Aorta (tissue), 5 donors: Measurements from ENCODE around the gene TVP23B. TPM values are rescaled to one million over a fixed set of nuclear protein-coding genes. Genes with fewer than 3 reads are reported as not detected.
"Not testable (repeated sequence)": the region's sequence is repeated elsewhere in the genome, so short reads cannot be mapped to it uniquely, and the experiment has no call there.

Source experiments
- ATAC-seq: fragments of 200-7000 bp; cut with Tn5 transposase; one replicate; pipeline ENCODE4 v1.9.1; 2022; ENCODE audit warnings: moderate library complexity; ENCODE audit not compliant: low FRiP score
- DNase-seq, 2 donors: peaks; one replicate each; pipeline ENCODE4 v3.0.0-alpha.2; 2020
- H3K27ac ChIP-seq, 2 donors: one replicate each; pipeline ENCODE4 v1.5.1; 2013; ENCODE audit warnings: low read length in 2 of 2, mild to moderate bottlenecking in 2 of 2, moderate library complexity in 2 of 2, control low read depth in 1 of 2, inconsistent platforms in 1 of 2, low read depth in 1 of 2
- H3K27me3 ChIP-seq, 2 donors: one replicate each; pipeline ENCODE4 v1.6.1; 2013; ENCODE audit warnings: control low read depth in 1 of 2, low read length in 1 of 2, mild to moderate bottlenecking in 1 of 2, moderate library complexity in 1 of 2; ENCODE audit not compliant: insufficient read depth in 2 of 2, control insufficient read depth in 1 of 2
- H3K36me3 ChIP-seq, 2 donors: one replicate each; pipeline ENCODE4 v1.6.1; 2013; ENCODE audit warnings: control low read depth in 1 of 2, low read length in 1 of 2, mild to moderate bottlenecking in 1 of 2; ENCODE audit not compliant: insufficient read depth in 2 of 2, control insufficient read depth in 1 of 2
- H3K4me1 ChIP-seq, 2 donors: one replicate each; pipeline ENCODE4 v1.6.1; 2013; ENCODE audit warnings: low read length in 2 of 2, control low read depth in 1 of 2, mild to moderate bottlenecking in 1 of 2, moderate library complexity in 1 of 2; ENCODE audit not compliant: insufficient read depth in 2 of 2, control insufficient read depth in 1 of 2
- H3K4me3 ChIP-seq, 2 donors: one replicate each; pipeline ENCODE4 v1.5.1; 2013; ENCODE audit warnings: low read length in 2 of 2, control low read depth in 1 of 2, mild to moderate bottlenecking in 1 of 2
- H3K9me3 ChIP-seq: one replicate; pipeline ENCODE4 v1.6.1; 2013; ENCODE audit warnings: mild to moderate bottlenecking, low read length; ENCODE audit not compliant: control insufficient read depth
- WGBS, 2 donors: extraction: QIAGEN DNeasy Blood & Tissue Kit; methylation state at CpG; one replicate each; pipeline ENCODE4 v1.1.7; 2013; 5-methylcytosine and 5-hydroxymethylcytosine counted together
- intact Hi-C, 2 donors: fragments of 100-400 bp; cut with DNase I; formaldehyde crosslinking; loops; one replicate each; pipeline versions ENCODE4 v1.14.2 to v1.15.0; 2022
- polyA plus RNA-seq, 2 donors: library from polyadenylated mRNA; stranded (reverse); fragments of 200-250 nt; gene quantifications; one replicate each; pipeline ENCODE4 v1.2.3, GENCODE V29; 2013
- total RNA-seq, 2 donors: library from RNA; stranded (reverse); fragmentation: NEBNext Ultra II Directional; extraction: Animal tissue kit (Norgen Biotek cat#: 25700); gene quantifications; one replicate each; pipeline ENCODE4 v1.2.1, GENCODE V29; 2021
- donor health status: healthy with polysubstance abuse.
- donor health status: Bipolar disorder and iron deficiency.
- donor health status: DM: no; HTN: no; CAD: no.
- donor health status: DM: no; HTN: no; CAD: no.
- donor health status: DM: yes; HTN: yes; CAD: no.

TVP23B gene
- total and polyA plus RNA-seq, 4 donors, result 32.4 to 42.4 (median 38.5) TPM

DNA sequence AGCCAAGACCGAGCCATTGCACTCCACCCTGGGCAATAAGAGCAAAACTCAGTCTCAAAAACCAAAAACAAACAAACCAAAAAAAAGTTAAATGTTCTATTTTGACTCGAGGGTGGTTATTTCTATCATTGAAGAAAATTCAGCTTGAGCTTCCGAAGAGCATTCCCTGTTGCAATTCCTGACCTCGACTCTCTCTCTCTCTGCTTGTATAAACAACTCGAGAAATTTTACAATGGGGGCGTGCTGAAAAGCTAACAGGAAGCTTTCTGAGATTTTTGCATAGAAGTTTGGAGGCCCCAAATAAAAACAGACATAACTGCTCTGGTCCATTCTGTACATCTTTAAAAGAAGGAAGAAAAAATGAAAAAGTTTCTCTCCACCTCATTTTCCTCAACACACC, 33.5 kb upstream of the TVP23B start:
- H3K9me3 ChIP-seq, H3K36me3 ChIP-seq, H3K27me3 ChIP-seq, H3K27ac ChIP-seq, H3K4me1 ChIP-seq, intact Hi-C loops, DNase-seq, ATAC-seq, H3K4me3 ChIP-seq: not testable (repeated sequence)
- WGBS, 2 donors, result 36 to 44% methylated on average over 6 of the region's 6 CpGs

GRCh38 chr17:18750242-18750641, 30.7 kb upstream of the TVP23B start:
- intact Hi-C loops, H3K36me3 ChIP-seq: not testable (repeated sequence)
- WGBS, 2 donors, result 94 to 97% methylated on average over 1 of the region's 1 CpG

GRCh38 chr17:18753829-18754409, 27.1 kb upstream of the TVP23B start:
- H3K27me3 ChIP-seq, H3K36me3 ChIP-seq, ATAC-seq, intact Hi-C loops, H3K9me3 ChIP-seq, H3K4me1 ChIP-seq, H3K27ac ChIP-seq, H3K4me3 ChIP-seq, DNase-seq: not testable (repeated sequence)
- 88 to 91% methylated on average over 5 of the region's 6 CpGs for WGBS, 2 donors

More at GRCh38 chr17:18750242-18750641, 30.7 kb upstream of the TVP23B start:
- not testable (repeated sequence) for H3K9me3 ChIP-seq, H3K27me3 ChIP-seq, DNase-seq, ATAC-seq, H3K4me1 ChIP-seq, H3K4me3 ChIP-seq, H3K27ac ChIP-seq

GRCh38 chr17:18755969-18756368, 25.0 kb upstream of the TVP23B start:
- ATAC-seq, H3K36me3 ChIP-seq, H3K4me1 ChIP-seq, H3K27me3 ChIP-seq, H3K4me3 ChIP-seq, H3K9me3 ChIP-seq, DNase-seq, intact Hi-C loops, H3K27ac ChIP-seq: not testable (repeated sequence)
- 72 to 78% methylated on average over 4 of the region's 4 CpGs for WGBS, 2 donors

DNA sequence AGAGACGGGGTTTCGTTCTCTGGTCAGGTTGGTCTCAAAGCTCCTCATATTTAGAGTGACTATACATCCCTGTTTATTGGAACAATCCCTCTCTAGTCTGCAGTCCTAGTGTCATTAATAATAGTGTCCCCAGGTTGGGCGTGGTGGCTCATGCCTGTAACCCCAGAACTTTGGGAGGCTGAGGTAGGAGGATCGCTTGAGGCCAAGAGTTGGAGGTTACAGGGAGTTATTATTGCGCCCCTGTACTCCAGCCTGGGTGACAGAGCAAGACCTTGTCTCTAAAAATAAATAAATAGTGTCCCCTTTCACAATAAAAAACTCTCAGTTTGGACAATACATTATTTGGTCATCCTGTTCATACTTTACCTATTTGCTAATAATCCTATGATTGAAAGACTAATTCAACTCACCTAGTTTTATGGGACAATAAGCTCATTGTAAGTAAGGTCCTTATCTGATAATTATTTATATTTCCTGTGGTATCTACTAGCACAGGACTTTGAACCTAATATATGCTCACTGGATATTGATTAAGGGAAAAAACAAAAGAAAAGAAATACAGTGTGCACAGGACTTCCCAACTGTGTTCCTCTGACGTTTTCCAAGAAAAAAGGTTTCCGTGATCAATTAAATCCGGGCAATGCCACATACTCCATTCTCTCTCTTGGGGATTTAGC, 23.5 kb upstream of the TVP23B start:
- H3K36me3 ChIP-seq, H3K9me3 ChIP-seq, H3K4me3 ChIP-seq, H3K27ac ChIP-seq, H3K27me3 ChIP-seq, DNase-seq, ATAC-seq, intact Hi-C loops, H3K4me1 ChIP-seq: not testable (repeated sequence)
- 92 to 94% methylated on average over 8 of the region's 8 CpGs for whole genome bisulfite sequencing, 2 donors

DNA sequence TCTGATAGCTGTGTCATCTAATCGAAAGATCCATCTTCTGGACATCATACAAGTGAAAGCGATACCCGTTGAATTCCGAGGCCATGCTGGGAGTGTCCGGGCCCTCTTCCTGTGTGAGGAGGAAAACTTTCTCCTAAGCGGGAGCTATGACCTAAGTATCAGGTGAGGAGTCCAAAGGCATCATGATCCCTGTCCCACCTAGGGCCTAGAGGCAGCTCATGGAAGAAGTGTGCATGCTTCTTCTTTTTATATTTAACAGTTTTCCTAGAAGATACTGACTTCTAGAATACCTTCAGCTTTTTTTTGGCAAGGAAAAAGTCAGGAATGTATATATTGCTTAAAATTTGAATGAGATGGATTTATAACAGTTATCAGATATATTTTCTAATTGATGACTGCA, 22.6 kb upstream of the TVP23B start:
- H3K27me3 ChIP-seq, DNase-seq, H3K9me3 ChIP-seq, H3K4me1 ChIP-seq, H3K36me3 ChIP-seq, H3K4me3 ChIP-seq, H3K27ac ChIP-seq, intact Hi-C loops, ATAC-seq: not testable (repeated sequence)
- 89 to 100% methylated on average over 1 to 2 of the region's 6 CpGs for WGBS, 2 donors

DNA sequence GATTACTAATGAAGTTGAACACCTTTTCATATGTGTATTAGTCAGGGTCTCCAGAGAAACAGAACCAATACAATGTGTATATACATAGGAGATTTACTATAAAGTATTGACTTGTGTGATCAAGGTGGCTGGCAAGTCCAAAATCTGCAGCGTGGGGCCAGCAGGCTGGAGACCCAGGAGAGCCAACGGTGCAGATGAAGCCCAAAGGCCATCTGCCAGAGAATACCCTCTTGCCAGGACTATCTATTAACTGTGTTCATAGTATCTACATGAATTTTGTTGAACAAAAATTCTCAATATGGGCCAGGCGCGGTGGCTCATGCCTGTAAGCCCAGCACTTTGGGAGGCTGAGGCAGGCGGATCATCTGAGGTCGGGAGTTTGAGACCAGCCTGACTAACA, 20.8 kb upstream of the TVP23B start:
- H3K4me3 ChIP-seq, H3K27ac ChIP-seq, H3K9me3 ChIP-seq, H3K36me3 ChIP-seq, H3K4me1 ChIP-seq, DNase-seq, intact Hi-C loops, ATAC-seq, H3K27me3 ChIP-seq: not testable (repeated sequence)
- WGBS, 2 donors, result 89 to 91% methylated on average over 6 of the region's 6 CpGs

- not testable (repeated sequence) for ATAC-seq
Measured at GRCh38 chr17:18770572-18770971, 10.4 kb upstream of the TVP23B start.

DNA sequence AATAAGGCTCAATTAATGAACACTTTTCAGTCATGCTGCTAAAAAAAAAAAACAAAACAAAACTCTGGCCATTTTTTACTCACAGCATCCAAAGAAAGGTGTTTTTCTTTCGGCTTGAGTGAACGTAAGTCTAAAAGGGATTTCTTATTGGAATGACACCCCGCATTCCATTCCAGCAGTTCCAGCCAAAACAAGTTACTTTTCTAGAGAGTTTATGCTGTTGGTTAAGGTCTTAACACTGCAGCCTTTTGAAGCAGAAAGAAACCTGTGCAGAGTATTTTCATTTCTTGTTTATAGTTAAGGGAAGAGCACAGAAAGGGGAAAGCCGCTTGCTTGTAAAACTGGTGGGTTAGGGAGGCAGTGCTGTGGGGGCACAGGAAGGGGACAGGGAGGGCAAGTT, 9.9 kb upstream of the TVP23B start:
- H3K4me3 ChIP-seq, intact Hi-C loops, ATAC-seq, H3K4me1 ChIP-seq, H3K27me3 ChIP-seq, H3K36me3 ChIP-seq, H3K9me3 ChIP-seq, DNase-seq, H3K27ac ChIP-seq: not testable (repeated sequence)
- WGBS, 2 donors, result 10 to 11% methylated on average over 4 of the region's 4 CpGs

More at GRCh38 chr17:18770572-18770971, 10.4 kb upstream of the TVP23B start:
- intact Hi-C loops, H3K36me3 ChIP-seq, DNase-seq, H3K27me3 ChIP-seq, H3K9me3 ChIP-seq, H3K4me1 ChIP-seq, H3K4me3 ChIP-seq, H3K27ac ChIP-seq: not testable (repeated sequence)
- 93 to 97% methylated on average over 4 of the region's 4 CpGs for WGBS, 2 donors
